DOHH2 (cell line): ENCODE data around the gene CROCC.
A peak's percentile ranks its signal among the peaks of the same experiment; 100 is the strongest.
"Not testable (repeated sequence)": the region's sequence is repeated elsewhere in the genome, so short reads cannot be mapped to it uniquely, and the experiment has no call there.

Source experiments
- H3F3A ChIP-seq: fragments of 200-600 bp; sonication (generic), shearing (Covaris generic); 2 replicates; pipeline ENCODE4 v1.6.0; 2016; ENCODE audit warnings: antibody characterized with exemption, mild to moderate bottlenecking; ENCODE audit not compliant: control insufficient read depth, insufficient read depth
- H3K27ac ChIP-seq: fragments of 200-600 bp; sonication (generic); 2 replicates; pipeline ENCODE4 v1.5.1; 2014; ENCODE audit warnings: low read depth, mild to moderate bottlenecking, low read length, moderate library complexity
- H3K27me3 ChIP-seq: fragments of 200-600 bp; sonication (generic); 2 replicates; pipeline ENCODE4 v1.6.1; 2014; ENCODE audit warnings: mild to moderate bottlenecking, low read length, mixed read lengths; ENCODE audit not compliant: control insufficient read depth
- H3K36me3 ChIP-seq: fragments of 200-600 bp; sonication (generic); 2 replicates; pipeline ENCODE4 v1.6.1; 2014; ENCODE audit warnings: mild to moderate bottlenecking, low read length, moderate library complexity, mixed read lengths; ENCODE audit not compliant: control insufficient read depth
- H3K4me1 ChIP-seq: fragments of 200-600 bp; sonication (generic); 2 replicates; pipeline ENCODE4 v1.6.1; 2014; ENCODE audit warnings: mild to moderate bottlenecking, low read length, mixed read lengths; ENCODE audit not compliant: control insufficient read depth
- H3K4me2 ChIP-seq: fragments of 200-600 bp; sonication (generic); 2 replicates; pipeline ENCODE4 v1.6.0; 2014; ENCODE audit warnings: mild to moderate bottlenecking, low read length, moderate library complexity
- H3K4me3 ChIP-seq: fragments of 200-600 bp; sonication (generic); 2 replicates; pipeline ENCODE4 v1.5.1; 2014; ENCODE audit warnings: mild to moderate bottlenecking, low read length, mixed read lengths
- H3K79me2 ChIP-seq: fragments of 200-600 bp; sonication (generic); 2 replicates; pipeline ENCODE4 v1.6.1; 2014; ENCODE audit warnings: mild to moderate bottlenecking, low read length, mixed read lengths; ENCODE audit not compliant: control insufficient read depth
- H3K9me2 ChIP-seq: fragments of 200-600 bp; sonication (generic); replicated peaks from 2 replicates; pipeline ENCODE4 v1.6.1; 2014; ENCODE audit warnings: mild to moderate bottlenecking, low read length, mixed read lengths; ENCODE audit not compliant: control insufficient read depth
- H3K9me3 ChIP-seq: fragments of 200-600 bp; sonication (generic); 2 replicates; pipeline ENCODE4 v1.6.1; 2014; ENCODE audit warnings: antibody characterized with exemption, low read length, mixed read lengths; ENCODE audit not compliant: control insufficient read depth, insufficient read depth
- H4K20me1 ChIP-seq: fragments of 200-600 bp; sonication (generic); 2 replicates; pipeline ENCODE4 v1.6.0; 2014; ENCODE audit warnings: low read depth, mild to moderate bottlenecking, antibody characterized with exemption, low read length, moderate library complexity; ENCODE audit not compliant: control insufficient read depth, insufficient read depth
- EZH2phosphoT487 ChIP-seq: fragments of 200-600 bp; sonication (generic); IDR thresholded peaks from 2 replicates; pipeline ENCODE4 v1.6.1; 2017; ENCODE audit warnings: borderline replicate concordance, mild to moderate bottlenecking, antibody characterized with exemption, low read length, moderate library complexity, mixed read lengths
- TF ChIP-seq, protein P1 (sequence below): fragments of 200-600 bp; sonication (generic); IDR thresholded peaks from one replicate; pipeline ENCODE4 v1.5.1; 2014; ENCODE audit warnings: antibody characterized with exemption, mild to moderate bottlenecking, low read depth, low read length; ENCODE audit not compliant: poor library complexity, severe bottlenecking

CROCC gene

GRCh38 chr1:16915627-16915973 lies 6.1 kb upstream of the CROCC start:
- H3K4me2 ChIP-seq: no peak overlapping the region

GRCh38 chr1:16916036-16916880 lies 5.5 kb upstream of the CROCC start:
- H4K20me1 ChIP-seq, H3K27ac ChIP-seq, H3K9me3 ChIP-seq, H3K9me2 ChIP-seq, H3K4me2 ChIP-seq, H3F3A ChIP-seq, H3K4me3 ChIP-seq, H3K36me3 ChIP-seq, H3K79me2 ChIP-seq: not testable (repeated sequence)
- H3K27me3 ChIP-seq: peaks cover 10% of the 10 kb centered on the region
- H3K4me1 ChIP-seq: peaks cover 36% of the 10 kb centered on the region

More at GRCh38 chr1:16915627-16915973, 6.1 kb upstream of the CROCC start:
- H3K27me3 ChIP-seq: peaks cover 10% of the 10 kb centered on the region
- H3F3A ChIP-seq: 0 out of 2 replicates have a peak, but pooled peaks cover 2% of the 10 kb centered on the region
- H3K79me2 ChIP-seq: no peaks in the 10 kb centered on the region
- no peaks in the 10 kb centered on the region for H3K36me3 ChIP-seq
- H3K4me3 ChIP-seq: no peak overlapping the region
- no peaks in the 10 kb centered on the region for H3K9me2 ChIP-seq
- peaks cover 31% of the 10 kb centered on the region for H3K4me1 ChIP-seq
- H3K27ac ChIP-seq: no peak overlapping the region
- no peak for TF ChIP-seq EZH2phosphoT487
- TF ChIP-seq, protein P1, sequence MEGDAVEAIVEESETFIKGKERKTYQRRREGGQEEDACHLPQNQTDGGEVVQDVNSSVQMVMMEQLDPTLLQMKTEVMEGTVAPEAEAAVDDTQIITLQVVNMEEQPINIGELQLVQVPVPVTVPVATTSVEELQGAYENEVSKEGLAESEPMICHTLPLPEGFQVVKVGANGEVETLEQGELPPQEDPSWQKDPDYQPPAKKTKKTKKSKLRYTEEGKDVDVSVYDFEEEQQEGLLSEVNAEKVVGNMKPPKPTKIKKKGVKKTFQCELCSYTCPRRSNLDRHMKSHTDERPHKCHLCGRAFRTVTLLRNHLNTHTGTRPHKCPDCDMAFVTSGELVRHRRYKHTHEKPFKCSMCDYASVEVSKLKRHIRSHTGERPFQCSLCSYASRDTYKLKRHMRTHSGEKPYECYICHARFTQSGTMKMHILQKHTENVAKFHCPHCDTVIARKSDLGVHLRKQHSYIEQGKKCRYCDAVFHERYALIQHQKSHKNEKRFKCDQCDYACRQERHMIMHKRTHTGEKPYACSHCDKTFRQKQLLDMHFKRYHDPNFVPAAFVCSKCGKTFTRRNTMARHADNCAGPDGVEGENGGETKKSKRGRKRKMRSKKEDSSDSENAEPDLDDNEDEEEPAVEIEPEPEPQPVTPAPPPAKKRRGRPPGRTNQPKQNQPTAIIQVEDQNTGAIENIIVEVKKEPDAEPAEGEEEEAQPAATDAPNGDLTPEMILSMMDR: peak; percentile 47
- no peaks in the 10 kb centered on the region for H3K9me3 ChIP-seq
- H4K20me1 ChIP-seq: no peaks in the 10 kb centered on the region

DNA sequence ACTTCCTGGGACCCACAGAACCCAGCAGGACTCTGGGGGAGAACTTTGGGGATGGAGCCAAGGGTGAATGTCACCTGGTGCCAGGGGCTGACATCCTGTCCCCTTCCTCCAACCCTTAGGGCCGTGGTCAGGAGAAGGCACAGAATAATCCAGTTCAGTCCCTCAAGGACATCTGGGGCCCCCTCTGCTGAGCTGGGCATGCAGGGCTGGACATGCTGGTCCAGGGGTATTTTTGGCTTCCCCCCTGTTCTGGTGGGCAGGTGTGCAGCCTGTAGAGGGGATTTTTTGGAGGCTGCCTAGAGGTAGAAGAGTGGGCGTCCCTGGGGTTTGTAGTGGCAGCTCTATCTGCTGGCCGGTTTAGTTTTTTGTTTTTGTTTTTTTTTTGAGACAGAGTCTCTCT lies 3.4 kb upstream of the CROCC start:
- H3F3A ChIP-seq: 0 out of 2 replicates have a peak, but pooled peaks cover 2% of the 10 kb centered on the region
- no peaks in the 10 kb centered on the region for H3K9me3 ChIP-seq
- H4K20me1 ChIP-seq: no peaks in the 10 kb centered on the region
- no peak overlapping the region for H3K27ac ChIP-seq
- H3K9me2 ChIP-seq: no peaks in the 10 kb centered on the region
- no peaks in the 10 kb centered on the region for H3K36me3 ChIP-seq
- H3K4me2 ChIP-seq: no peak overlapping the region
- TF ChIP-seq EZH2phosphoT487: no peak
- TF ChIP-seq, protein P1: no peak
- H3K4me3 ChIP-seq: no peak overlapping the region
- peaks cover 10% of the 10 kb centered on the region for H3K27me3 ChIP-seq
- no peaks in the 10 kb centered on the region for H3K79me2 ChIP-seq
- peaks cover 32% of the 10 kb centered on the region for H3K4me1 ChIP-seq

DNA sequence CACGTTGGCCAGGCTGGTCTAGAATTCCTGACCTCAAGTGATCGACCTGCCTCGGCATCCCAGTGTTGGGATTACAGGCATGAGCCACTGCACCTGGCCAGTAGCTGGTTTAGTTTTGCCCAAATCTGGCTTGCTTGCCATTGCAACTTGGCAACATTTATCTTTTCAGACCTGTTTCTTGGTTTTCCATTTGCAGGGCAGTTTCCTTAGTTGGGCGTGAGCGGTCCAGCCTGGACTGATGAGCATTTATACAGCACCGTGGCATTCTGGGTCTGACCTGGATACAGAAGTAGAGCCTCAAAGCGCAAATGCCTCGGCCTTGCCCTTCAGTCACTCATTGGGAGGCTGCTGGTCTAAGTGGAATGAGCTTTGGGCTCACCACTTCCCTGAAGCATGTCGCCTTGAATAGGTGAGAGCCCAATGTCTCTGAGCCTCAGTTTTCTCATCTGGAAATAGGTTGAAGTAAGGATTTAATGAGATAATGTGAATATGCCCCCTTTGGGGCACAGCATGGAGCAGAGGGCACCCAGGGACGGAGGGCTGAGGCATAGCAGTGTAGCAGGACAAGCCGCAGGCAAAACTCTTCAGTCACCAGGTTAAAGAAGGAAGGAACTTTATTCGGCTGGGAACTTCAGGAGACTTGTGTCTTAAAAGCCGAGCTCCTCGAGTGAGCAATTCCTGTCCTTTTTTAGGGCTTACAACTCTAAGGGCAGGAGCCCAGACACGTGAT lies 2.6 kb upstream of the CROCC start:
- not testable (repeated sequence) for H3K9me3 ChIP-seq, H4K20me1 ChIP-seq, H3K36me3 ChIP-seq, H3K4me2 ChIP-seq, H3K9me2 ChIP-seq, H3K79me2 ChIP-seq, H3K4me3 ChIP-seq, H3K27ac ChIP-seq, H3F3A ChIP-seq, H3K27me3 ChIP-seq
- H3K4me1 ChIP-seq: peaks cover 29% of the 10 kb centered on the region
